H1 (cell line): ENCODE measurements around the gene LIMA1. TPM values are rescaled to one million over a fixed set of nuclear protein-coding genes. Genes with fewer than 3 reads are reported as not detected.

ENCODE experiments used
- CTCF ChIA-PET: fragments of 300-600 bp; sonication (Branson Sonifier 250); formaldehyde crosslinking; loops from one replicate; lab custom pipeline; 2021; ENCODE audit not compliant: partially characterized antibody; lab: Charles Lee
- POLR2A ChIA-PET: fragments of 300-600 bp; sonication (Branson Sonifier 250); formaldehyde crosslinking; loops from one replicate; lab custom pipeline; 2021; ENCODE audit warnings: inconsistent platforms; ENCODE audit not compliant: partially characterized antibody; lab: Charles Lee
- DNase-seq, 2 experiments: peaks; one replicate each; pipeline versions ENCODE4 v3.0.0 to v3.0.0-alpha.2; 2010 to 2022; ENCODE audit warnings: low spot score in 2 of 2, low read depth in 1 of 2, mixed read lengths in 1 of 2
- FAIRE-seq: peaks from 2 replicates; lab custom pipeline; 2011; peaks lifted over from hg19 to GRCh38; lab: Jason Lieb, UNC
- H2AFZ ChIP-seq: 2 replicates; pipeline ENCODE4 v1.8.1; 2012; ENCODE audit warnings: low read length, inconsistent platforms
- H2AK5ac ChIP-seq: 2 replicates; pipeline ENCODE4 v1.6.1; 2013; ENCODE audit warnings: low read depth, low read length
- H2BK120ac ChIP-seq: replicated peaks from 2 replicates; pipeline ENCODE3; 2013; ENCODE audit warnings: low read depth, low read length, inconsistent platforms
- H2BK12ac ChIP-seq: 2 replicates; pipeline ENCODE4 v1.6.1; 2013; ENCODE audit warnings: low read depth, low read length
- H2BK15ac ChIP-seq: 2 replicates; pipeline ENCODE4 v1.6.1; 2013; ENCODE audit warnings: low read length
- H2BK20ac ChIP-seq: 2 replicates; pipeline ENCODE4 v1.6.1; 2013; ENCODE audit warnings: low read length
- H2BK5ac ChIP-seq: 2 replicates; pipeline ENCODE4 v1.6.1; 2013; ENCODE audit warnings: low read depth, low read length
- H3K14ac ChIP-seq: 2 replicates; pipeline ENCODE4 v1.6.1; 2013; ENCODE audit warnings: inconsistent platforms; ENCODE audit not compliant: insufficient read length
- H3K18ac ChIP-seq: 2 replicates; pipeline ENCODE4 v1.6.1; 2013; ENCODE audit warnings: low read length; ENCODE audit errors: extremely low read depth
- H3K23ac ChIP-seq: 2 replicates; pipeline ENCODE4 v1.6.1; 2013; ENCODE audit warnings: inconsistent platforms; ENCODE audit not compliant: insufficient read length
- H3K23me2 ChIP-seq: 2 replicates; pipeline ENCODE4 v1.6.1; 2013; ENCODE audit warnings: low read depth, low read length
- H3K27ac ChIP-seq: 2 replicates; pipeline ENCODE4 v1.6.1; 2011; ENCODE audit warnings: low read depth, low read length, inconsistent platforms
- H3K27me3 ChIP-seq, 4 experiments: replicated peaks in 1 of 4; 1 replicate in 1 of 4; 2 replicates in 3 of 4; pipeline versions ENCODE4 v1.6.1 to v1.8.1; 2011 to 2013; ENCODE audit warnings: low read length in 3 of 4, mild to moderate bottlenecking in 3 of 4, inconsistent platforms in 2 of 4, mixed read lengths in 2 of 4, moderate library complexity in 1 of 4; ENCODE audit not compliant: control insufficient read depth in 3 of 4, insufficient read depth in 3 of 4; ENCODE audit errors: extremely low read depth in 1 of 4
- H3K36me3 ChIP-seq, 4 experiments: 2 replicates each; pipeline versions ENCODE4 v1.6.1 to v1.8.1; 2011 to 2013; ENCODE audit warnings: mild to moderate bottlenecking in 4 of 4, low read length in 3 of 4, moderate library complexity in 2 of 4, control low read depth in 1 of 4, inconsistent platforms in 1 of 4; ENCODE audit not compliant: insufficient read depth in 4 of 4, control insufficient read depth in 2 of 4
- H3K4ac ChIP-seq: replicated peaks from 2 replicates; pipeline ENCODE3; 2013; ENCODE audit warnings: low read length, low read depth, mixed read lengths, inconsistent platforms; ENCODE audit not compliant: insufficient read length
- H3K4me1 ChIP-seq, 4 experiments: replicated peaks in 1 of 4; 1 replicate in 1 of 4; 2 replicates in 3 of 4; pipeline versions ENCODE4 v1.6.1 to v1.8.1; 2011 to 2013; ENCODE audit warnings: low read length in 3 of 4, inconsistent platforms in 2 of 4, mixed read lengths in 1 of 4; ENCODE audit not compliant: insufficient read depth in 4 of 4, control insufficient read depth in 3 of 4
- H3K4me2 ChIP-seq, 2 experiments: 2 replicates each; pipeline versions ENCODE4 v1.6.1 to v1.8.1; 2011 to 2013; ENCODE audit warnings: low read depth in 2 of 2, low read length in 2 of 2, control low read depth in 1 of 2, inconsistent platforms in 1 of 2, mild to moderate bottlenecking in 1 of 2; ENCODE audit not compliant: insufficient read depth in 1 of 2
- H3K4me3 ChIP-seq, 4 experiments: fragments of 200-600, 300-600 bp in 1 of 4; sonication (generic), shearing (Covaris generic), sonication (Bioruptor Twin) in 1 of 4; 2 replicates each; pipeline versions ENCODE4 v1.5.1 to v1.8.1; 2011 to 2016; ENCODE audit warnings: low read length in 4 of 4, low read depth in 3 of 4, control low read depth in 2 of 4, inconsistent platforms in 2 of 4, mild to moderate bottlenecking in 2 of 4, mixed read lengths in 1 of 4, moderate library complexity in 1 of 4; ENCODE audit not compliant: insufficient read depth in 2 of 4; ENCODE audit errors: extremely low read depth in 1 of 4
- H3K56ac ChIP-seq: replicated peaks from 2 replicates; pipeline ENCODE3; 2013; ENCODE audit warnings: low read depth, mild to moderate bottlenecking, mixed read lengths, low read length, inconsistent platforms; ENCODE audit not compliant: insufficient read length
- H3K79me1 ChIP-seq: 2 replicates; pipeline ENCODE4 v1.6.1; 2013; ENCODE audit warnings: low read depth, low read length, control low read depth
- H3K79me2 ChIP-seq, 2 experiments: 2 replicates each; pipeline versions ENCODE4 v1.6.1 to v1.8.1; 2012 to 2013; ENCODE audit warnings: low read length in 2 of 2, mild to moderate bottlenecking in 2 of 2, inconsistent platforms in 1 of 2; ENCODE audit not compliant: insufficient read depth in 2 of 2, control insufficient read depth in 1 of 2
- H3K9ac ChIP-seq, 4 experiments: replicated peaks in 1 of 4; 1 replicate in 1 of 4; 2 replicates in 3 of 4; pipeline versions ENCODE4 v1.6.1 to v1.8.1; 2011 to 2013; ENCODE audit warnings: low read depth in 3 of 4, low read length in 3 of 4, control low read depth in 2 of 4, mild to moderate bottlenecking in 2 of 4, moderate library complexity in 2 of 4, inconsistent platforms in 1 of 4; ENCODE audit errors: extremely low read depth in 1 of 4
- H3K9me3 ChIP-seq, 2 experiments: 2 replicates each; pipeline versions ENCODE4 v1.6.1 to v1.8.1; 2012 to 2013; ENCODE audit warnings: mild to moderate bottlenecking in 2 of 2, moderate library complexity in 2 of 2, control low read depth in 1 of 2, inconsistent platforms in 1 of 2, low read depth in 1 of 2, low read length in 1 of 2, mixed read lengths in 1 of 2; ENCODE audit not compliant: insufficient read depth in 2 of 2
- H4K20me1 ChIP-seq, 2 experiments: replicated peaks in 1 of 2; 2 replicates each; pipeline versions ENCODE3 to v1.8.1; 2011 to 2013; ENCODE audit warnings: inconsistent platforms in 2 of 2, low read length in 2 of 2, mild to moderate bottlenecking in 1 of 2; ENCODE audit not compliant: insufficient read depth in 2 of 2, control insufficient read depth in 1 of 2
- H4K5ac ChIP-seq: 2 replicates; pipeline ENCODE4 v1.6.1; 2013; ENCODE audit warnings: low read length, low read depth, mixed read lengths, inconsistent platforms; ENCODE audit not compliant: insufficient read length
- H4K8ac ChIP-seq: 2 replicates; pipeline ENCODE4 v1.8.0; 2013; ENCODE audit warnings: mild to moderate bottlenecking, moderate library complexity, low read length, inconsistent platforms; ENCODE audit not compliant: insufficient read depth; ENCODE audit errors: extremely low read depth
- H4K91ac ChIP-seq: replicated peaks from 2 replicates; pipeline ENCODE3; 2013; ENCODE audit warnings: low read length, mixed read lengths, inconsistent platforms; ENCODE audit not compliant: insufficient read length
- CHD1 ChIP-seq: IDR thresholded peaks from 2 replicates; pipeline ENCODE4 v1.6.1; 2012; ENCODE audit warnings: low read depth, low read length, improper control_type of control experiment
- CHD2 ChIP-seq: IDR thresholded peaks from 2 replicates; pipeline ENCODE4 v1.6.1; 2012; ENCODE audit warnings: low read length, improper control_type of control experiment
- CTBP2 ChIP-seq: IDR thresholded peaks from 2 replicates; pipeline ENCODE4 v1.7.0; 2011; ENCODE audit warnings: borderline replicate concordance, mild to moderate bottlenecking, moderate library complexity, mixed read lengths, low read length; ENCODE audit not compliant: insufficient read depth, insufficient read length
- FOSL1 ChIP-seq: IDR thresholded peaks from 2 replicates; pipeline ENCODE4 v1.6.1; 2011; ENCODE audit warnings: mild to moderate bottlenecking, low read depth, low read length, moderate library complexity; ENCODE audit not compliant: insufficient read depth
- GTF2F1 ChIP-seq: IDR thresholded peaks from 2 replicates; pipeline ENCODE4 v1.6.1; 2012; ENCODE audit warnings: low read depth, low read length, improper control_type of control experiment, borderline replicate concordance
- KDM4A ChIP-seq: IDR thresholded peaks from one replicate; pipeline ENCODE4 v1.7.1; 2012; ENCODE audit warnings: low read depth, mild to moderate bottlenecking, moderate library complexity, low read length, inconsistent platforms; ENCODE audit not compliant: severe bottlenecking
- KDM5A ChIP-seq: fragments of 200-600 bp; IDR thresholded peaks from 2 replicates; pipeline ENCODE4 v1.7.1; 2012; ENCODE audit warnings: mild to moderate bottlenecking, low read length, inconsistent platforms, mixed read lengths
- POLR2A ChIP-seq, 2 experiments: IDR thresholded peaks; 1 replicate in 1 of 2; 2 replicates in 1 of 2; pipeline ENCODE4 v1.6.1; 2011; ENCODE audit warnings: low read depth in 2 of 2, low read length in 2 of 2, mild to moderate bottlenecking in 2 of 2; ENCODE audit errors: control extremely low read depth in 1 of 2
- POLR2AphosphoS5 ChIP-seq: IDR thresholded peaks from 2 replicates; pipeline ENCODE4 v1.6.1; 2011; ENCODE audit warnings: low read depth, low read length
- RNF2 ChIP-seq: fragments of 200-900, 300-1000 bp; sonication (generic); IDR thresholded peaks from 2 replicates; pipeline ENCODE4 v1.7.1; 2016; ENCODE audit warnings: borderline replicate concordance, low read depth, mild to moderate bottlenecking, antibody characterized with exemption, low read length; ENCODE audit not compliant: poor library complexity, severe bottlenecking; ENCODE audit errors: missing control alignments
- SIX5 ChIP-seq: IDR thresholded peaks from 2 replicates; pipeline ENCODE4 v1.6.1; 2011; ENCODE audit warnings: mild to moderate bottlenecking, low read depth, low read length
- SP1 ChIP-seq: IDR thresholded peaks from 2 replicates; pipeline ENCODE4 v1.6.1; 2011; ENCODE audit warnings: low read depth, low read length
- SP2 ChIP-seq: IDR thresholded peaks from 2 replicates; pipeline ENCODE4 v1.6.1; 2012; ENCODE audit warnings: mild to moderate bottlenecking, low read length, inconsistent platforms
- SP4 ChIP-seq: IDR thresholded peaks from 2 replicates; pipeline ENCODE4 v1.6.1; 2012; ENCODE audit warnings: low read length, inconsistent platforms
- SRF ChIP-seq: IDR thresholded peaks from 2 replicates; pipeline ENCODE4 v1.6.1; 2011; ENCODE audit warnings: mild to moderate bottlenecking, low read depth, low read length, moderate library complexity
- TCF12 ChIP-seq: IDR thresholded peaks from 2 replicates; pipeline ENCODE4 v1.6.1; 2011; ENCODE audit warnings: low read depth, mild to moderate bottlenecking, low read length
- whole genome bisulfite sequencing, 2 experiments: shearing (Covaris generic) in 1 of 2; methylation state at CpG; one replicate each; pipeline versions ENCODE4 v1.1.6 to v1.1.7; 2013 to 2015; ENCODE audit warnings: low lambda C conversion rate in 2 of 2, mixed read lengths in 2 of 2, inconsistent platforms in 1 of 2, low coverage in 1 of 2, missing lambda C conversion rate in 1 of 2; ENCODE audit not compliant: insufficient replicate concordance in 2 of 2, insufficient coverage in 1 of 2, insufficient read length in 1 of 2; ENCODE audit errors: extremely low coverage in 1 of 2, missing lambda C conversion rate in 1 of 2; 5-methylcytosine and 5-hydroxymethylcytosine counted together
- polyA plus RNA-seq, 7 experiments: library from polyadenylated mRNA; depleted of rRNA in 3 of 7; stranded (reverse) in 5 of 7; unstranded in 2 of 7; fragments of >200 nt in 5 of 7; fragments of 200-250 nt in 2 of 7; gene quantifications; 1 replicate in 5 of 7; 2 replicates in 1 of 7; 4 replicates in 1 of 7; pipeline versions ENCODE4 v1.2.1 to v1.2.3, GENCODE V29; 2011 to 2013; ENCODE audit warnings: missing spikeins in 2 of 7, mixed read lengths in 2 of 7
- total RNA-seq: library from RNA; stranded (reverse); fragmentation: NEBNext Ultra II Directional; extraction: Animal tissue kit (Norgen Biotek cat#: 25700); gene quantifications from 2 replicates; pipeline ENCODE4 v1.2.1, GENCODE V29; 2021

The LIMA1 gene
- total and polyA plus RNA-seq, 2 of the 8 experiments (the other 6 are each of a cell fraction or from before 2014, with no cell fraction given), result 12.7 to 47.6 TPM

- no peak overlapping the region for H2AK5ac ChIP-seq
- H3K79me2 ChIP-seq, result no peaks in the 10 kb centered on the region
- no peak overlapping the region for H3K4me3 ChIP-seq
- H3K4ac ChIP-seq, result no peak overlapping the region
- H3K27ac ChIP-seq, result no peak overlapping the region
- no peak overlapping the region for H4K8ac ChIP-seq
- H2BK5ac ChIP-seq, result no peak overlapping the region
- no peak overlapping the region for H2BK20ac ChIP-seq
- no peak overlapping the region for H2AFZ ChIP-seq
- TF ChIP-seq SP1 (no peak), POLR2A (IDR thresholded peaks at IDR 0.05; ENCODE audit: control extremely low read depth in 1 of 2, low read depth in 2 of 2, low read length in 2 of 2) (no peak), CHD2 (no peak), SIX5 (no peak), SP2 (no peak), SP4 (no peak), POLR2AphosphoS5 (no peak), KDM4A (no peak), GTF2F1 (no peak), CTBP2 (no peak), CHD1 (no peak), SRF (no peak), KDM5A (no peak), FOSL1 (no peak), RNF2 (no peak), TCF12 (no peak)
- H2BK15ac ChIP-seq, result no peak overlapping the region
- DNase-seq (no peak), FAIRE-seq (no peak)
- H3K56ac ChIP-seq, result no peak overlapping the region
- 98% methylated on average over 2 of the region's 2 CpGs; no CpG with 5 or more reads in 1 of the 2 experiments for WGBS, 2 experiments
- no peak overlapping the region for H2BK12ac ChIP-seq
- POLR2A ChIA-PET, result no interaction called here
- no peak overlapping the region for H2BK120ac ChIP-seq
- no peak overlapping the region for H4K91ac ChIP-seq
- H3K4me1 ChIP-seq, result no peaks in the 10 kb centered on the region
- no peak overlapping the region for H3K18ac ChIP-seq
- H3K9me3 ChIP-seq, result no peaks in the 10 kb centered on the region
- no peaks in the 10 kb centered on the region for H3K36me3 ChIP-seq
- CTCF ChIA-PET, result interaction anchor here (1.1 kb wide), 1 partner anchor 174 kb away, joined by 3 read pairs; no protein-coding TSS in a partner anchor
- H4K5ac ChIP-seq, result no peak overlapping the region
- no peaks in the 10 kb centered on the region for H3K79me1 ChIP-seq
- H3K4me2 ChIP-seq, result no peak overlapping the region
- H3K14ac ChIP-seq, result no peak overlapping the region
- H3K9ac ChIP-seq, result no peak overlapping the region
- H3K23ac ChIP-seq, result no peak overlapping the region
- no peaks in the 10 kb centered on the region for H3K23me2 ChIP-seq
- no peaks in the 10 kb centered on the region for H4K20me1 ChIP-seq
- H3K27me3 ChIP-seq, result no peaks in the 10 kb centered on the region
Observed at GRCh38 chr12:50248883-50249282, 34.4 kb downstream of the LIMA1 start.
